Lung (tissue), 12 donors: Measurements from ENCODE around the gene PCYT1B. TPM values are rescaled to one million over a fixed set of nuclear protein-coding genes. Genes with fewer than 3 reads are reported as not detected.

Experiments used
- ATAC-seq: fragments of 200-7000 bp; cut with Tn5 transposase; one replicate; pipeline ENCODE4 v1.9.1; 2020; ENCODE audit warnings: moderate number of reproducible peaks; ENCODE audit not compliant: insufficient read depth, low FRiP score
- DNase-seq, 3 donors: peaks; one replicate each; pipeline ENCODE4 v3.0.0-alpha.2; 2013 to 2017
- H3K27ac ChIP-seq, 2 donors: one replicate each; pipeline ENCODE4 v1.5.1; 2013; ENCODE audit warnings: mild to moderate bottlenecking in 2 of 2, moderate library complexity in 2 of 2, control low read depth in 1 of 2, inconsistent platforms in 1 of 2, low read depth in 1 of 2, low read length in 1 of 2
- H3K27me3 ChIP-seq, 3 donors: one replicate each; pipeline ENCODE4 v1.5.1; 2013; ENCODE audit warnings: low read length in 2 of 3; ENCODE audit not compliant: control insufficient read depth in 3 of 3, insufficient read depth in 3 of 3
- H3K36me3 ChIP-seq, 4 donors: one replicate each; pipeline ENCODE4 v1.5.1; 2013; ENCODE audit warnings: low read length in 4 of 4, mild to moderate bottlenecking in 1 of 4, moderate library complexity in 1 of 4; ENCODE audit not compliant: control insufficient read depth in 4 of 4, insufficient read depth in 4 of 4
- H3K4me1 ChIP-seq, 5 donors: one replicate each; pipeline ENCODE4 v1.5.1; 2013; ENCODE audit warnings: low read length in 5 of 5, mild to moderate bottlenecking in 2 of 5, moderate library complexity in 1 of 5; ENCODE audit not compliant: control insufficient read depth in 5 of 5, insufficient read depth in 5 of 5
- H3K4me3 ChIP-seq: one replicate; pipeline ENCODE4 v1.5.1; 2013; ENCODE audit warnings: mild to moderate bottlenecking, control low read depth, moderate library complexity
- H3K9ac ChIP-seq, 2 donors: one replicate each; pipeline ENCODE4 v1.5.1; 2013; ENCODE audit warnings: low read length in 2 of 2, control low read depth in 1 of 2; ENCODE audit not compliant: insufficient read depth in 1 of 2
- H3K9me3 ChIP-seq, 4 donors: one replicate each; pipeline ENCODE4 v1.5.1; 2013; ENCODE audit warnings: low read length in 3 of 4, mild to moderate bottlenecking in 1 of 4, moderate library complexity in 1 of 4; ENCODE audit not compliant: control insufficient read depth in 4 of 4, insufficient read depth in 3 of 4
- WGBS, 2 donors: extraction: QIAGEN DNeasy Blood & Tissue Kit; methylation state at CpG; one replicate each; pipeline ENCODE4 v1.1.7; 2013; 5-methylcytosine and 5-hydroxymethylcytosine counted together
- polyA plus RNA-seq, 2 donors: library from polyadenylated mRNA; stranded (reverse); fragments of 200-250 nt; gene quantifications; one replicate each; pipeline ENCODE4 v1.2.1, GENCODE V29; 2013
- total RNA-seq, 2 donors: library from RNA; depleted of rRNA in 1 of 2; stranded (reverse); fragments of >200 nt in 1 of 2; gene quantifications; one replicate each; pipeline ENCODE4 v1.2.1, GENCODE V29; 2014 to 2021
- TF ChIP-seq, protein P1 (sequence below): IDR thresholded peaks from 2 replicates; pipeline ENCODE4 v1.5.1; 2012; ENCODE audit warnings: mild to moderate bottlenecking; ENCODE audit errors: control extremely low read depth, extremely low read depth
- donor health status: control.
- donor health status: control.
- donor health status: Bipolar disorder and iron deficiency.
- donor health status: healthy.
- donor health status: DM: yes; HTN: yes; CAD: no.

The PCYT1B gene
- total and polyA plus RNA-seq, 4 donors, result 0.35 to 5.0 (median 2.4) TPM

DNA sequence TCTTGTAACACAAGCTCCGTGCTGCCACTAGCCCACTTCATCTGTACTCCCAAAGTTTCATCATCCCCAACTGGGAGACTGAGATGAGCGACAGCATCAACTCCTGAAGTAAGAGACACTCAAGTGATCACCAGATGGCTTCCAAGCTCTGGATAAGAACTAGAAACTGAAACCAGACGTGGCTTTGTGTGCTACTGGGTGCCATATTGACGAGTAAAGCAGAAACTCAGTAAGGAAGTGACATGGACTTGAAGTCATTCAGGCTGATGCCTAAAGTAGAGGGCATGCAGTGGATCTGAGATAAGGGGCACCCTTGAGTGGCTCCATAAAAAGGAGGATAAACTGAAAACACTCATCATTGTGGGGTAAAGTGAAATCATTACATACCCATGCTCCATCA is 72.4 kb downstream of the PCYT1B start:
- 73 to 91% methylated on average over 4 of the region's 4 CpGs for WGBS, 2 donors
- H3K4me3 ChIP-seq, result no peak overlapping the region

GRCh38 chrX:24567169-24567568 is 80.0 kb downstream of the PCYT1B start:
- Histone ChIP-seq H3K9ac (no peak overlapping the region), H3K9me3 (no peaks in the 10 kb centered on the region), H3K4me1 (no peaks in the 10 kb centered on the region), H3K4me3 (no peak overlapping the region), H3K27ac (no peak overlapping the region), H3K36me3 (no peaks in the 10 kb centered on the region), H3K27me3 (peaks cover 0 to 11% (median 0%) of the 10 kb centered on the region in 3 donors)
- 85 to 93% methylated on average over 4 of the region's 4 CpGs for WGBS, 2 donors
- no peak for ATAC-seq
- DNase-seq, result no peak
- TF ChIP-seq, protein P1, sequence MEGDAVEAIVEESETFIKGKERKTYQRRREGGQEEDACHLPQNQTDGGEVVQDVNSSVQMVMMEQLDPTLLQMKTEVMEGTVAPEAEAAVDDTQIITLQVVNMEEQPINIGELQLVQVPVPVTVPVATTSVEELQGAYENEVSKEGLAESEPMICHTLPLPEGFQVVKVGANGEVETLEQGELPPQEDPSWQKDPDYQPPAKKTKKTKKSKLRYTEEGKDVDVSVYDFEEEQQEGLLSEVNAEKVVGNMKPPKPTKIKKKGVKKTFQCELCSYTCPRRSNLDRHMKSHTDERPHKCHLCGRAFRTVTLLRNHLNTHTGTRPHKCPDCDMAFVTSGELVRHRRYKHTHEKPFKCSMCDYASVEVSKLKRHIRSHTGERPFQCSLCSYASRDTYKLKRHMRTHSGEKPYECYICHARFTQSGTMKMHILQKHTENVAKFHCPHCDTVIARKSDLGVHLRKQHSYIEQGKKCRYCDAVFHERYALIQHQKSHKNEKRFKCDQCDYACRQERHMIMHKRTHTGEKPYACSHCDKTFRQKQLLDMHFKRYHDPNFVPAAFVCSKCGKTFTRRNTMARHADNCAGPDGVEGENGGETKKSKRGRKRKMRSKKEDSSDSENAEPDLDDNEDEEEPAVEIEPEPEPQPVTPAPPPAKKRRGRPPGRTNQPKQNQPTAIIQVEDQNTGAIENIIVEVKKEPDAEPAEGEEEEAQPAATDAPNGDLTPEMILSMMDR, result no peak

More for the DNA sequence above, 72.4 kb downstream of the PCYT1B start:
- no peak for ATAC-seq
- no peaks in the 10 kb centered on the region for H3K4me1 ChIP-seq
- TF ChIP-seq, protein P1, result no peak
- H3K36me3 ChIP-seq, result no peaks in the 10 kb centered on the region
- H3K9ac ChIP-seq, result no peak overlapping the region
- no peak for DNase-seq
- H3K27ac ChIP-seq, result no peak overlapping the region
- H3K9me3 ChIP-seq, result peaks cover 0 to 3% (median 0%) of the 10 kb centered on the region in 4 donors
- peaks cover 0 to 31% (median 4%) of the 10 kb centered on the region in 3 donors for H3K27me3 ChIP-seq

DNA sequence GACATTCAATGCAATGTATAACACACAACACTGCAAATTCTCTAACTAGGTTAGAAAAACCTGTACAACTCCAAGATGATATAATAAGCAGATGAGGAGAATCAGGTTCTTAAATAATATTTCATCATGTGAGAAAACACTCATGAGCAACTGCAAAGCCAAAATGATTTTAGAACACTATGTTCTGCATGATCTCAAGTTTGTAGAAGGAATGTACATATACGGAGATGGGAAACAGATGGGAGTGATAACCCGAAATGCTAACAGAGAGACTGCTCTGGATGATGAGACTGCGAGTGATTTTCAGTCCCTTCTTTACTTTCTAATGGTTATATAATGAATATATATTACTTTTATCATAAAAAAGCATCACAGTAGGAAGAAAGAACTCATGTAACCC is 80.9 kb downstream of the PCYT1B start:
- no peak overlapping the region for H3K4me3 ChIP-seq
- TF ChIP-seq, protein P1, result no peak
- no peak for ATAC-seq
- H3K9me3 ChIP-seq, result no peaks in the 10 kb centered on the region
- no peak overlapping the region for H3K9ac ChIP-seq
- no peaks in the 10 kb centered on the region for H3K36me3 ChIP-seq
- no peak for DNase-seq
- H3K4me1 ChIP-seq, result no peaks in the 10 kb centered on the region
- no peak overlapping the region for H3K27ac ChIP-seq
- peaks cover 0 to 8% (median 0%) of the 10 kb centered on the region in 3 donors for H3K27me3 ChIP-seq
- 73 to 91% methylated on average over 3 of the region's 3 CpGs for WGBS, 2 donors
